ENCODE measurements around the gene GPC5. TPM values are rescaled to one million over a fixed set of nuclear protein-coding genes. Genes with fewer than 3 reads are reported as not detected.

The GPC5 gene
- total RNA-seq, 1 experiment from 2014 or later, result 0.15 TPM

DNA sequence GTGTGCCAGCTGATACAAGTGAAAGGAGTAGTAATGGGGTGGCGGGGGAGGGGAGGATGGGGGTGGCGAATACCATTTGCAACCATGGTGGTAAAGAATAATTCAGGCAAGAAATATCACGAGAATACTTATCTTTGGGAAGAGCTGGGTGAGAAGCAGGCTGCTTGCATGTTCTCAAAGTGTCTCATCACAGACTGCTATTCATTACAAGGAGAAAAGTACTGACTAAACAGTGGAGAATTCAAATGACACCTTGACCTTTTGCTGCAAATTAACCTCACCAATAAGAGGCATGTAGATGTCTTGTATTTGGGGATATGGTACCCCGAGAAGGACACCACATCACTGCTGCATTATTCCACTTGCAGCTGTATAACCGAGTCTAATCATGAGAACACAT, 1242.5 kb downstream of the GPC5 start:
- no peak overlapping the region for H2BK120ac ChIP-seq (ENCODE audit: low read depth, low read length, poor library complexity, severe bottlenecking)
- H3K4ac ChIP-seq (ENCODE audit: low read depth, low read length), result no peak overlapping the region
- Mint-ChIP-seq H3K36me3 (ENCODE audit: insufficient read depth in 1 of 3, low read depth in 3 of 3) (no peaks in the 10 kb centered on the region), H3K4me3 (no peak overlapping the region), H3K9me3 (peaks cover 0 to 3% of the 10 kb centered on the region in 2 experiments; a peak in 1 of 5 replicates), H3K27me3 (ENCODE audit: low read depth) (no peaks in the 10 kb centered on the region), H3K27ac (no peak overlapping the region), H3K4me1 (no peaks in the 10 kb centered on the region)
- H3K4me1 ChIP-seq (ENCODE audit: insufficient read depth, low read length), result no peaks in the 10 kb centered on the region; the same call in 1 of the 2 replicates
- no peaks in the 10 kb centered on the region for H4K20me1 ChIP-seq (ENCODE audit: control insufficient read depth, insufficient read depth, insufficient read length)
- no peak overlapping the region for H2BK20ac ChIP-seq (ENCODE audit: low read depth, low read length, poor library complexity, severe bottlenecking)
- H3K14ac ChIP-seq (ENCODE audit: insufficient read depth, low read length), result no peak overlapping the region
- H3K79me2 ChIP-seq (ENCODE audit: insufficient read depth, low read length), result no peaks in the 10 kb centered on the region
- H2AFZ ChIP-seq (ENCODE audit: low read length), result no peak overlapping the region
- no peak overlapping the region for H2BK5ac ChIP-seq (ENCODE audit: insufficient read length, low read length)
- no peak overlapping the region for H3T11ph ChIP-seq (ENCODE audit: low read length)
- H4K5ac ChIP-seq (ENCODE audit: insufficient read length, low read depth, low read length), result no peak overlapping the region
- H3K9me3 ChIP-seq (ENCODE audit: control insufficient read depth, low read depth, low read length), result no peaks in the 10 kb centered on the region
- H2BK15ac ChIP-seq (ENCODE audit: low read depth, low read length), result no peak overlapping the region
- no peak overlapping the region for H4K8ac ChIP-seq (replicated peaks; ENCODE audit: insufficient read length, low read depth, low read length)
- no peaks in the 10 kb centered on the region for H3K23me2 ChIP-seq (ENCODE audit: insufficient read length, low read depth, low read length, poor library complexity, severe bottlenecking)
- no peak overlapping the region for H3K23ac ChIP-seq (ENCODE audit: insufficient read length, low read depth, low read length)
- no peak overlapping the region for H2AK5ac ChIP-seq (ENCODE audit: insufficient read length, low read length)
- no CpG with 5 or more reads among the region's 5 CpGs for whole genome bisulfite sequencing (ENCODE audit: extremely low coverage, insufficient read length, low lambda C conversion rate)
- no peak overlapping the region for H2BK12ac ChIP-seq (ENCODE audit: insufficient read length, low read depth, low read length)
- H3K56ac ChIP-seq (ENCODE audit: insufficient read length, low read depth, low read length), result no peak overlapping the region
- no peaks in the 10 kb centered on the region for H3K79me1 ChIP-seq (ENCODE audit: insufficient read depth, low read depth, low read length, poor library complexity, severe bottlenecking)
- no peak overlapping the region for H3K4me2 ChIP-seq (ENCODE audit: insufficient read depth, insufficient read length, low read length)
- no peak for TF ChIP-seq CTCF (conservative IDR thresholded peaks at IDR 0.05)
- no peaks in the 10 kb centered on the region for H3K27me3 ChIP-seq (ENCODE audit: insufficient read depth, low read length)
- no peak for DNase-seq
- H3K9ac ChIP-seq (ENCODE audit: extremely low read depth, insufficient read length, low read length), result no peak overlapping the region
- no peak overlapping the region for H4K91ac ChIP-seq (ENCODE audit: insufficient read length, low read depth, low read length)
- no peak overlapping the region for H3K18ac ChIP-seq (ENCODE audit: insufficient read length, low read depth, low read length)
- no peak overlapping the region for H3K27ac ChIP-seq (ENCODE audit: insufficient read length, low read depth, low read length)

All from H9 (cell line).